NCI-H2107 (cell line): ENCODE measurements around the gene REEP3.
A peak's percentile ranks its signal among the peaks of the same experiment; 100 is the strongest.
"Not testable (repeated sequence)": the region's sequence is repeated elsewhere in the genome, so short reads cannot be mapped to it uniquely, and the experiment has no call there.

Experiments
- DNase-seq: peaks from one replicate; lab custom pipeline; 2025; lab: John Stamatoyannopoulos, UW

REEP3 gene

GRCh38 chr10:63520500-63521415 is at the start of gene REEP3:
Gene REEP3, plus strand, starts transcription at chr10:63521401. Its CDS starts 145 bp downstream, at chr10:63521546.
- DNase-seq: peak; percentile 5

GRCh38 chr10:63474488-63474887 is 46.7 kb upstream of the REEP3 start:
- no peak for DNase-seq

DNA sequence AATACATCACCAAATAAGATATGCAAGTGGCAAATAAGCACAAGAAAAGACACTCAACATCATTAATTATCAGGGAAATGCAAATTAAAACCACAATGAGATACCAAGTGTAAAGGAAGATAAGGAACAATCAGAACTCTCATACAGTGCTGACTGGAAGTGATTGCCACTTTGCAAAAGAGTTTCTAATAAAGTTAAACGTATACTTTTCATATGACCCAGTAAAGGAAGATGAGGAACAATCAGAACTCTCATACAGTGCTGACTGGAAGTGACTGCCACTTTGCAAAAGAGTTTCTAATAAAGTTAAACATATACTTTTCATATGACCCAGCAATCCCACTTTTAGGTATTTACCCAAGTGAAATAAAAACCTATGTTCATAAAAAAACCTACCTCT is 43.3 kb upstream of the REEP3 start:
- DNase-seq: no peak

DNA sequence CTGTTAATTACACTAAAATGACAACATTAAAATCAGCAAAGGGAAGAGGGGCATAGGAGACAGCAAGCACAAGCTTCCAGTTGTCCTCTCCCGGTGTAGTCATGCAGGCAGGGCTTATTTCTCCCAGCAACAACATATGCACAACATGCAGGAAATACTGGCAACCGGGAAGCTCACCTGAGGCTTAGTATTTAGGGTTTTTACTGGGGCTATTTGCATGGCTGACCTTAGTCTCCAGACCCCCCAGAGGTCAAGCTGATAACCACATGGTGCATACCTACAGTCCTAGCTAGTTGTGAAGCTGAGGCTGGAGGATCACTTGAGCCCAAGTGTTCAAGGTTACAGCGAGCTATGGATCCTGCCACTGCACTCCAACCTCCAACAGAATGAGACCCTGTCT is 42.6 kb upstream of the REEP3 start:
- DNase-seq: no peak

DNA sequence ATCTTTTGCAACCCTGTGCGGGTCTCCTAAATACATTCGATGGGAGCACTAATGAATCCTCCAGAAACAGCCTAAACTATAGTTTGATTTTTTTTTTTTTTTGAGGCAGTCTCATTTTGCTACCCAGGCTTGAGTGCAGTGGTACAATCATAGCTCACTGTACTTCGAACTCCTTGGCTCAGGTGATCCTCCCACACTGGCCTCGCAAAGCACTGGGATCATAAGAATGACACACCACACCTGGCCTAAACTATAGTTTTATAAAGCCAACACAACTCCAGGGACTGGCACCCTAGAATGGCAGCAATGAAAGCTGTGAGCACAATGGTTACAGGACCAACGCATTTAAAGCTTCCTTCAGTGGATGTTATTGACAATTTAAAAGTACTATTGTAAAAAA is 41.0 kb upstream of the REEP3 start:
- DNase-seq: no peak

DNA sequence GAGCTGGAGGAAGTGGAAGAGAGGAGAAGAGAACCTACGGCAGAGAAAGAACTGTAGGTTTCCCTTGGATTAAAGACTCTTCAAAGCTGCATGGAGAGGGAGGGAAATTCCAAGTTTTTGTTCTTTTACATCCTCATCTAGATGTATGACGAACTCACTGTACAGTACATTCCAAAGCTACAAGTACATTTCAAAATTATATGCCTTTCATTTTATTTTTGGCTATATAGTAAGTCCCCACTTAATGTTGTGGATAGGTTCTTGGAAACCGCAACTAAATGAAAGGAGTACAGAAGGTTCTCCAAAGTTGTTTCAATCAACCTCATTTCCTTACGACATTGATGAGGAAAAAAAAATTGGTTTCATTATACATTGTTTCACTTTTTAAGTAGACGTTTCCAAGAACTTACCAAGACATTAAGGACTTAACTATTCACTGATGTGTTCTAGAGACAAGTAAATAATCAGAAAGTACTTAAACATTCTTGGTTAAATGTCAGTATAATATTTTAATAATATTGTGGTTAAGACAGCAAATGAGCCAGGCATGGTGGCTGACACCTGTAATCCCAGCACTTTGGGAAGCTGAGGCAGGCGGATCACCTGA is 39.3 kb upstream of the REEP3 start:
- no peak for DNase-seq

DNA sequence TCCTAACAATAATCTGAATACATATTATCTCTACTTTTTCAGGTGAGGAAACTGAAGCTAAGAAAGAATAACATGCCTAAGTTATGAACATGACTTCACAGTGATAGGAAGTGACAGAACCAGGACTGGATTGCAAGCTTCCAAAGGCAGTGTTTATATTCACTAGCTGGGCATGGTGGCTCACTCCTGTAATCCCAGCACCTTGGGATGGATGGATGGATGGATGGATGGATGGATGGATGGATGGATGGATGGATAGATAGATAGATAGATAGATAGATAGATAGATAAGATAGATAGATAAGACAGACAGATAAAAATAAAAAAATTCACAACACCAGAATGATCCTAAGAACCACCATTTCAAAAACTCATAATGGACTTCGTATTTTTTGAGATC is 37.2 kb upstream of the REEP3 start:
- no peak for DNase-seq

GRCh38 chr10:63487990-63488389 is 33.2 kb upstream of the REEP3 start:
- no peak for DNase-seq

GRCh38 chr10:63489838-63490237 is 31.4 kb upstream of the REEP3 start:
- DNase-seq: no peak

DNA sequence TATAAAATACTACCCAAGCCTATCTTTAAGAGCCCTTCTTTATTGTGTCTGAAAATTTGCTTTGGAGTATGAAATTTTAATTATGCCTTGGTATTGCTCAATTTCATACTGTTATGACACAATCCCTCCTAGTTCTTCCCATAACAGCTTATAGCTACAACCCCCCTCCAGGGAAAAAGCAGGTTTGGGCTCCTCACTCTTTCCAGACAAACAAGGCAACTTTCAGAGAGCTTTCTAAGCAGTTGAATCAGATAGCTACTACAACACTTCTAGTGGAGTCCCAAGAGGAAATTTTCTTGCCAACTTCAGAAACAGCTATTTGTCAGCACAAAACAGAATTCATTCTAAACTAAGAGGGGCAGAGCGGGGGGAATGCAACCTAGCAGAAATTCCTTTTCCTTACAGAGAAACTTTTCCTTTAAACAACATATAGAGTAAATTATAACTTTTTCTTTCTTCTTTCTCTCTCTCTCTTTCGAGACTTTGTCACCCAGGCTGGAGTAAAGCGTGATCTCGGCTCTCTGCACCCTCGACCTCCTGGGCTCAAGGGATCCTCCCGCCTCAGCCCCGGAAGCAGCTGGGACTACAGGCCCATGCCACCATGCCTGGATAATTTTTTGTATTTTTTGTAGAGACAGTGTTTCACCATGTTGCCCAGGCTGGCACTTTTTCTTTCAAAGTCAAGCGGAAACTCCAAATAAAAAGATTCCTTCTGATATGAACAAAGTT is 29.4 kb upstream of the REEP3 start:
- DNase-seq: no peak

DNA sequence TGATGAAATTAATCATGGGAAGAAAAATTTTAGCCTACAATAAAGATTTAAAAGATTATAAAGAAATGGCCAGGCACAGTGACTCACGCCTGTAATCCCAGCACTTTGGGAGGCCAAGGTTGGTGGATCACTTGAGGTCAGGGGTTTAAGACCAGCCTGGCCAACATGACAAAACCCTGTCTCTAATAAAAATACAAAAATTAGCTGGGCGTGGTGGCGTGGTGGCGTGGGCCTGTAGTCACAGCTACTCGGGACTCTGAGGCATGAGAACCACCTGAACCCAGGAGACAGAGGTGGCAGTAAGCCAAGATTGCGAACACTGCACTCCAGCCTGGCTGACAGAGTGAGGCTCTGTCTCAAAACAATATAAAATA is 28.9 kb upstream of the REEP3 start:
- DNase-seq: not testable (repeated sequence)

DNA sequence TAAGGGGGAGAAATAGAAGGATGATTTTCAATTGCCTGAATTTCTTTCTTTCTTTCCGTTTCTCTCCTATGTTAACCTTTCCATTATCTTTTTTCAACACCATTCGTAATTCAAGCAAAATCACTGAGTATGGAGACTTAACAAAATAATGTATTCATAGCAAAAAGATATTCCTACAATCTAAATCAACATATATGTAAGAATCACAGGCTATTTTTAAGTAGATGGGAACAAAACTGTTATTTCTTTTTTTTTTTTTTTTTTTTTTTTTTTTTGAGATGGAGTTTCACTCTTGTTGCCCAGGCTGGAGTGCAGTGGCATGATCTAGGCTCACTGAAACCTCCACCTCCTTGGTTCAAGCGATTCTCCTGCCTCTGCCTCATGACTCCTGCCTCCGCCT is 28.2 kb upstream of the REEP3 start:
- DNase-seq: no peak

DNA sequence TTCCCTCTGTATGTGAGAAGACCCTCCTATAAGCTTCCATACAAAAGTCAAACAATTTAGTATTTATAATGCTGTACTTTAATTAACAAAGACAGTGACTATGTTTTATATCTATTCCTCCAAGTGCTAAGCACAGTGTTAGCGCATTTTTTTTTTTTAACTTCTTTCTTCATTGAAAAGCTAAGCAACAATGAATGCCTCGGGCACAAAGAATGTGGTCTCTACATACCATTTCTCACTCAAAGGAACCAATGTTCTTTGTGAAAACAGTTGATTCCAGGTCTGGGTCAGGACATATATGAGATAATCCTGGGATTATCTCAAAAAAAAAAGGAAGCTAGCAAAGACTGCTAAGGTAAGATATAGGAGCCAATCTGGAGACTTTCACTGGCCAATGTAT is 26.2 kb upstream of the REEP3 start:
- no peak for DNase-seq

GRCh38 chr10:63496561-63496960 is 24.6 kb upstream of the REEP3 start:
- no peak for DNase-seq

DNA sequence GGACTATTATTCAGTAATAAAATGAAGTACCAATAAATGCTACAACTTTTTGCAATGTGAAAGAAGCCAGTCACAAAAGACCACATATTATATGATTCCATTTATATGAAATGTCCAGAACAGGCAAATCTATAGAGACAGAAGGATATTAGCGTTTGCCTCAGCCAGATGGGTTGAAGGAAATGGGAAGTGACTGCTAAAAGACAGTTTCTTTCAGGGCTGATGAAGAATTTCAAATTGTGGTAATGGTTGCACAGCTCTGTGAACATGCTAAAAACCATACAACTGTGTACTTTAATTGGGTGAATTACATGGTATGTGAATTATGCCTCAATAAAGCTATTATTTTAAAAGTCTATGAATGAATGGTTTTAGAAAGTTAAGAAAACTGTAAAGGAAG is 23.9 kb upstream of the REEP3 start:
- DNase-seq: no peak

DNA sequence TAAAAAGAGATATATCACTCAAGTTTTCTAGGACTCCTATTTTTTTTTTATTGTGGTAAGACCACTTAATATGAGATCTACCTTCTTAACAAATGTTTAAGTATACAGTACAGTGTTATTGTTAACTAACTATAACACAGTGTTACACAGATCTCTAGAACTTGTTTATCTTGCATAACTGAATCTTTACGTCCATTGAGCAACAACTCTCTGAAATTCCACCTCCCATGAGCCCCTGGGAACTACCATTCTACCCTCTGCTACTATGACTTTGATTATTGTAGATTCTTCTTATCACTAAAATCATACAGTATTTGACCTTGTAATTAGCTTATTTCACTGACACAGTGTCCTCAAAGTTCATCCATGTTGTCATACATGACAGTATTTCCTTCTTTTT is 22.5 kb upstream of the REEP3 start:
- DNase-seq: no peak

DNA sequence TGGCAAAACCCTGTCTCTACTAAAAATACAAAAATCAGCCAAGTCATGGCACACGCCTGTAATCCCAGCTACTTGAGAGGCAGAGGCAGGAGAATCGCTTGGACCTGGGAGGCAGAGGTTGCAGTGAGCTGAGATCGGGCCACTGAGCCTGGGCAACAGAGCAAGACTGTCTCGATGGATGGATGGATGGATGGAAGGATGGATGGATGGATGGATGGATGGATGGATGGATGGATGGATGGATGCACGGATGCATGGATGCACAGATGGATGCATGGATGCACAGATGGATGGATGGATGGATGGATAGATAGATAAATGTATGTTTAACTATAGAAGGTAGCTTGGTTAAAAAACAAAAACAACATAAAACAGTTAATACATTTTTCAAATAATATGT is 20.6 kb upstream of the REEP3 start:
- not testable (repeated sequence) for DNase-seq

DNA sequence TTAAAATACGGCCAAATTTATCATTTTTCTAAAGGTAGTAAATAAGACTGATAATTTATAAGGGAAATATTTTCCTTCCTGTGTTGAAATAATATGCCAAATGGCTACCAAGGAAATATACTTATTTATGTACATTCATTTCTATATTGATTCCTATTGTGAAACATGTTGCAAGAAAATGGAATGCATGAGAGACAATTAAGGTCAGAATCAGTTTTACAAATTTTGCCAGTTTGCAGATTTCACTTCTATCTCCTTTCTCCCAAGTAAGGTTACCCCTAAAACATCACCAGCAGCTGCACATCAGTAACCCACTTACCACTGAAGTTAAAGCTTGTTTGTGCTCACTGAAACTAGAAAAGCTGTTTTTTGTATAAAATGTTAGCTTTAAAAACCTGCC is 19.2 kb upstream of the REEP3 start:
- no peak for DNase-seq

GRCh38 chr10:63502832-63503231 is 18.4 kb upstream of the REEP3 start:
- no peak for DNase-seq

DNA sequence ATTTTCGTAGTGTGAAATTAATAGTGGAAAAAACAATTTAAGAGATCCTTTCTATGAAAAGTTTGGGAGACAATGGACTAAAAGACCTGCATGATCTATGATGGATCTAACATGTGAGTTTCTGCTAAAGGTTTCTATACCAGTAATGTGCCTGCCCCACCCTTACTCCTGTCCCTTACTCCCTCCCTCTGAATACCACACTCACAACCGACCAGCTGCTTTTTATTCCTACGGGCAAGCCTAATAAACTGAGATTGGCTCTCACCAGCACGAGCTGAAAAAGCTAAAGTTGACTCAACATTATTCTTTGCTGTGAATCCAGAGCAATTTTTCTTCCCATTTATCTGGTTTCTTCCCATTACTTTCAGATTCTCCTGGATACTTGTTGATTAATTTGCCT is 17.8 kb upstream of the REEP3 start:
- no peak for DNase-seq

DNA sequence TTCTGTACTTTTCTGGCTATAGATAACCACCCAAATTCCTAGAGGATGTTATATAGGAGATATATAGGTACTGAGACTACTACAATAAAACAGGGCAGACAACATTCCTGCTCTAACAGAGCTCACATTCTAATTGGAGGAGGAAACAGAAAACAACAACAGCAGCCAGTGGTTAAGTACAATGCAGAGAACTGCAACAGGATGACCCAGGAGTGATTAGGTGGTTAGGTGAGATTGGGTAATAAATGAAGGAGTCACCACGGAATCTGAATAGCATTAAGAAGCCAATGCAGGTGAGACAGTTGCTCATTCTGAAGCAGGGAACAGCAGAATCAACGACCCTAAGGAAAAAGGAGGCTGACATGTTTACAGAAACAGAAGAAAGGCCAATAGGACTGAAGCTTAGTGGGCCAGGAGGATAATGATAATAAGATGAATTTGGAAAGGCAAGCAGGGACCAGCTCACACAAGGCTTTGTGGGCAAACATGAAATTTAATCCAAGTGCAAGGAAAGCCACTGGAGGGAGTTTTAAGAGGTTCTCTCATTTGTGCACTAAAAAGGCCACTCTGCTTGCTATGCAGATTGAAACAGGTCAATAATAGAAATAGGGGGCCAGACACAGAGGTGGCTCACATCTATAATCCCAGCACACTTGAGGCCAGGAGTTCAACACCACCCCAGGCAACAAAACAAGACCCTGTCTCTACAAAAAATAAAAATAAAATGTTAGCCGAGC is 16.9 kb upstream of the REEP3 start:
- DNase-seq: peak; percentile 3

- DNase-seq: no peak
Observed at GRCh38 chr10:63505562-63505961, 15.6 kb upstream of the REEP3 start.
